OCI-LY7 (cell line): ENCODE measurements around the gene IPCEF1.

ENCODE experiments used
- EZH2phosphoT487 ChIP-seq: fragments of 200-600 bp; sonication (generic); IDR thresholded peaks from 2 replicates; pipeline ENCODE4 v1.6.1; 2018; ENCODE audit warnings: low read depth, borderline replicate concordance, mild to moderate bottlenecking, mixed run types, antibody characterized with exemption, low read length, moderate library complexity, mixed read lengths
- TF ChIP-seq, protein P1 (sequence below): fragments of 200-600 bp; sonication (generic); conservative IDR thresholded peaks from 2 replicates; pipeline ENCODE4 v1.5.1; 2014; ENCODE audit warnings: mild to moderate bottlenecking, antibody characterized with exemption, low read length, moderate library complexity, mixed read lengths

- TF ChIP-seq, protein P1, sequence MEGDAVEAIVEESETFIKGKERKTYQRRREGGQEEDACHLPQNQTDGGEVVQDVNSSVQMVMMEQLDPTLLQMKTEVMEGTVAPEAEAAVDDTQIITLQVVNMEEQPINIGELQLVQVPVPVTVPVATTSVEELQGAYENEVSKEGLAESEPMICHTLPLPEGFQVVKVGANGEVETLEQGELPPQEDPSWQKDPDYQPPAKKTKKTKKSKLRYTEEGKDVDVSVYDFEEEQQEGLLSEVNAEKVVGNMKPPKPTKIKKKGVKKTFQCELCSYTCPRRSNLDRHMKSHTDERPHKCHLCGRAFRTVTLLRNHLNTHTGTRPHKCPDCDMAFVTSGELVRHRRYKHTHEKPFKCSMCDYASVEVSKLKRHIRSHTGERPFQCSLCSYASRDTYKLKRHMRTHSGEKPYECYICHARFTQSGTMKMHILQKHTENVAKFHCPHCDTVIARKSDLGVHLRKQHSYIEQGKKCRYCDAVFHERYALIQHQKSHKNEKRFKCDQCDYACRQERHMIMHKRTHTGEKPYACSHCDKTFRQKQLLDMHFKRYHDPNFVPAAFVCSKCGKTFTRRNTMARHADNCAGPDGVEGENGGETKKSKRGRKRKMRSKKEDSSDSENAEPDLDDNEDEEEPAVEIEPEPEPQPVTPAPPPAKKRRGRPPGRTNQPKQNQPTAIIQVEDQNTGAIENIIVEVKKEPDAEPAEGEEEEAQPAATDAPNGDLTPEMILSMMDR, result no peak
- no peak for TF ChIP-seq EZH2phosphoT487
Observed at GRCh38 chr6:154367336-154367735, 10.7 kb upstream of the IPCEF1 start.
